H1 (cell line): ENCODE data around the gene HMCN1. TPM values are rescaled to one million over a fixed set of nuclear protein-coding genes. Genes with fewer than 3 reads are reported as not detected.

Experiments used
- CTCF ChIA-PET: fragments of 300-600 bp; sonication (Branson Sonifier 250); formaldehyde crosslinking; loops from one replicate; lab custom pipeline; 2021; ENCODE audit not compliant: partially characterized antibody; lab: Charles Lee
- POLR2A ChIA-PET: fragments of 300-600 bp; sonication (Branson Sonifier 250); formaldehyde crosslinking; loops from one replicate; lab custom pipeline; 2021; ENCODE audit warnings: inconsistent platforms; ENCODE audit not compliant: partially characterized antibody; lab: Charles Lee
- DNase-seq, 2 experiments: peaks; one replicate each; pipeline versions ENCODE4 v3.0.0 to v3.0.0-alpha.2; 2010 to 2022; ENCODE audit warnings: low spot score in 2 of 2, low read depth in 1 of 2, mixed read lengths in 1 of 2
- FAIRE-seq: peaks from 2 replicates; lab custom pipeline; 2011; peaks lifted over from hg19 to GRCh38; lab: Jason Lieb, UNC
- H2AFZ ChIP-seq: 2 replicates; pipeline ENCODE4 v1.8.1; 2012; ENCODE audit warnings: low read length, inconsistent platforms
- H2AK5ac ChIP-seq: 2 replicates; pipeline ENCODE4 v1.6.1; 2013; ENCODE audit warnings: low read depth, low read length
- H2BK120ac ChIP-seq: replicated peaks from 2 replicates; pipeline ENCODE3; 2013; ENCODE audit warnings: low read depth, low read length, inconsistent platforms
- H2BK12ac ChIP-seq: 2 replicates; pipeline ENCODE4 v1.6.1; 2013; ENCODE audit warnings: low read depth, low read length
- H2BK15ac ChIP-seq: 2 replicates; pipeline ENCODE4 v1.6.1; 2013; ENCODE audit warnings: low read length
- H2BK20ac ChIP-seq: 2 replicates; pipeline ENCODE4 v1.6.1; 2013; ENCODE audit warnings: low read length
- H2BK5ac ChIP-seq: 2 replicates; pipeline ENCODE4 v1.6.1; 2013; ENCODE audit warnings: low read depth, low read length
- H3K14ac ChIP-seq: 2 replicates; pipeline ENCODE4 v1.6.1; 2013; ENCODE audit warnings: inconsistent platforms; ENCODE audit not compliant: insufficient read length
- H3K18ac ChIP-seq: 2 replicates; pipeline ENCODE4 v1.6.1; 2013; ENCODE audit warnings: low read length; ENCODE audit errors: extremely low read depth
- H3K23ac ChIP-seq: 2 replicates; pipeline ENCODE4 v1.6.1; 2013; ENCODE audit warnings: inconsistent platforms; ENCODE audit not compliant: insufficient read length
- H3K23me2 ChIP-seq: 2 replicates; pipeline ENCODE4 v1.6.1; 2013; ENCODE audit warnings: low read depth, low read length
- H3K27ac ChIP-seq: 2 replicates; pipeline ENCODE4 v1.6.1; 2011; ENCODE audit warnings: low read depth, low read length, inconsistent platforms
- H3K27me3 ChIP-seq, 4 experiments: replicated peaks in 1 of 4; 1 replicate in 1 of 4; 2 replicates in 3 of 4; pipeline versions ENCODE4 v1.6.1 to v1.8.1; 2011 to 2013; ENCODE audit warnings: low read length in 3 of 4, mild to moderate bottlenecking in 3 of 4, inconsistent platforms in 2 of 4, mixed read lengths in 2 of 4, moderate library complexity in 1 of 4; ENCODE audit not compliant: control insufficient read depth in 3 of 4, insufficient read depth in 3 of 4; ENCODE audit errors: extremely low read depth in 1 of 4
- H3K36me3 ChIP-seq, 4 experiments: 2 replicates each; pipeline versions ENCODE4 v1.6.1 to v1.8.1; 2011 to 2013; ENCODE audit warnings: mild to moderate bottlenecking in 4 of 4, low read length in 3 of 4, moderate library complexity in 2 of 4, control low read depth in 1 of 4, inconsistent platforms in 1 of 4; ENCODE audit not compliant: insufficient read depth in 4 of 4, control insufficient read depth in 2 of 4
- H3K4ac ChIP-seq: replicated peaks from 2 replicates; pipeline ENCODE3; 2013; ENCODE audit warnings: low read length, low read depth, mixed read lengths, inconsistent platforms; ENCODE audit not compliant: insufficient read length
- H3K4me1 ChIP-seq, 4 experiments: replicated peaks in 1 of 4; 1 replicate in 1 of 4; 2 replicates in 3 of 4; pipeline versions ENCODE4 v1.6.1 to v1.8.1; 2011 to 2013; ENCODE audit warnings: low read length in 3 of 4, inconsistent platforms in 2 of 4, mixed read lengths in 1 of 4; ENCODE audit not compliant: insufficient read depth in 4 of 4, control insufficient read depth in 3 of 4
- H3K4me2 ChIP-seq, 2 experiments: 2 replicates each; pipeline versions ENCODE4 v1.6.1 to v1.8.1; 2011 to 2013; ENCODE audit warnings: low read depth in 2 of 2, low read length in 2 of 2, control low read depth in 1 of 2, inconsistent platforms in 1 of 2, mild to moderate bottlenecking in 1 of 2; ENCODE audit not compliant: insufficient read depth in 1 of 2
- H3K4me3 ChIP-seq, 4 experiments: fragments of 200-600, 300-600 bp in 1 of 4; sonication (generic), shearing (Covaris generic), sonication (Bioruptor Twin) in 1 of 4; 2 replicates each; pipeline versions ENCODE4 v1.5.1 to v1.8.1; 2011 to 2016; ENCODE audit warnings: low read length in 4 of 4, low read depth in 3 of 4, control low read depth in 2 of 4, inconsistent platforms in 2 of 4, mild to moderate bottlenecking in 2 of 4, mixed read lengths in 1 of 4, moderate library complexity in 1 of 4; ENCODE audit not compliant: insufficient read depth in 2 of 4; ENCODE audit errors: extremely low read depth in 1 of 4
- H3K56ac ChIP-seq: replicated peaks from 2 replicates; pipeline ENCODE3; 2013; ENCODE audit warnings: low read depth, mild to moderate bottlenecking, mixed read lengths, low read length, inconsistent platforms; ENCODE audit not compliant: insufficient read length
- H3K79me1 ChIP-seq: 2 replicates; pipeline ENCODE4 v1.6.1; 2013; ENCODE audit warnings: low read depth, low read length, control low read depth
- H3K79me2 ChIP-seq, 2 experiments: 2 replicates each; pipeline versions ENCODE4 v1.6.1 to v1.8.1; 2012 to 2013; ENCODE audit warnings: low read length in 2 of 2, mild to moderate bottlenecking in 2 of 2, inconsistent platforms in 1 of 2; ENCODE audit not compliant: insufficient read depth in 2 of 2, control insufficient read depth in 1 of 2
- H3K9ac ChIP-seq, 4 experiments: replicated peaks in 1 of 4; 1 replicate in 1 of 4; 2 replicates in 3 of 4; pipeline versions ENCODE4 v1.6.1 to v1.8.1; 2011 to 2013; ENCODE audit warnings: low read depth in 3 of 4, low read length in 3 of 4, control low read depth in 2 of 4, mild to moderate bottlenecking in 2 of 4, moderate library complexity in 2 of 4, inconsistent platforms in 1 of 4; ENCODE audit errors: extremely low read depth in 1 of 4
- H3K9me3 ChIP-seq, 2 experiments: 2 replicates each; pipeline versions ENCODE4 v1.6.1 to v1.8.1; 2012 to 2013; ENCODE audit warnings: mild to moderate bottlenecking in 2 of 2, moderate library complexity in 2 of 2, control low read depth in 1 of 2, inconsistent platforms in 1 of 2, low read depth in 1 of 2, low read length in 1 of 2, mixed read lengths in 1 of 2; ENCODE audit not compliant: insufficient read depth in 2 of 2
- H4K20me1 ChIP-seq, 2 experiments: replicated peaks in 1 of 2; 2 replicates each; pipeline versions ENCODE3 to v1.8.1; 2011 to 2013; ENCODE audit warnings: inconsistent platforms in 2 of 2, low read length in 2 of 2, mild to moderate bottlenecking in 1 of 2; ENCODE audit not compliant: insufficient read depth in 2 of 2, control insufficient read depth in 1 of 2
- H4K5ac ChIP-seq: 2 replicates; pipeline ENCODE4 v1.6.1; 2013; ENCODE audit warnings: low read length, low read depth, mixed read lengths, inconsistent platforms; ENCODE audit not compliant: insufficient read length
- H4K8ac ChIP-seq: 2 replicates; pipeline ENCODE4 v1.8.0; 2013; ENCODE audit warnings: mild to moderate bottlenecking, moderate library complexity, low read length, inconsistent platforms; ENCODE audit not compliant: insufficient read depth; ENCODE audit errors: extremely low read depth
- H4K91ac ChIP-seq: replicated peaks from 2 replicates; pipeline ENCODE3; 2013; ENCODE audit warnings: low read length, mixed read lengths, inconsistent platforms; ENCODE audit not compliant: insufficient read length
- ASH2L ChIP-seq: fragments of 200-600, 300-600 bp; sonication (generic); IDR thresholded peaks from one replicate; pipeline ENCODE4 v1.7.1; 2017; ENCODE audit warnings: low read length
- KDM4A ChIP-seq: IDR thresholded peaks from one replicate; pipeline ENCODE4 v1.7.1; 2012; ENCODE audit warnings: low read depth, mild to moderate bottlenecking, moderate library complexity, low read length, inconsistent platforms; ENCODE audit not compliant: severe bottlenecking
- NANOG ChIP-seq: IDR thresholded peaks from 2 replicates; pipeline ENCODE4 v1.6.1; 2011; ENCODE audit warnings: low read length, low read depth, mild to moderate bottlenecking, inconsistent platforms; ENCODE audit not compliant: insufficient read depth, poor library complexity, severe bottlenecking
- NRF1 ChIP-seq: IDR thresholded peaks from 2 replicates; pipeline ENCODE4 v1.6.1; 2011; ENCODE audit warnings: mild to moderate bottlenecking, low read depth, low read length, improper control_type of control experiment
- RNF2 ChIP-seq: fragments of 200-900, 300-1000 bp; sonication (generic); IDR thresholded peaks from 2 replicates; pipeline ENCODE4 v1.7.1; 2016; ENCODE audit warnings: borderline replicate concordance, low read depth, mild to moderate bottlenecking, antibody characterized with exemption, low read length; ENCODE audit not compliant: poor library complexity, severe bottlenecking; ENCODE audit errors: missing control alignments
- SP1 ChIP-seq: IDR thresholded peaks from 2 replicates; pipeline ENCODE4 v1.6.1; 2011; ENCODE audit warnings: low read depth, low read length
- TBP ChIP-seq: IDR thresholded peaks from 2 replicates; pipeline ENCODE4 v1.6.1; 2011; ENCODE audit warnings: low read depth, low read length, improper control_type of control experiment
- polyA plus RNA-seq, 7 experiments: library from polyadenylated mRNA; depleted of rRNA in 3 of 7; stranded (reverse) in 5 of 7; unstranded in 2 of 7; fragments of >200 nt in 5 of 7; fragments of 200-250 nt in 2 of 7; gene quantifications; 1 replicate in 5 of 7; 2 replicates in 1 of 7; 4 replicates in 1 of 7; pipeline versions ENCODE4 v1.2.1 to v1.2.3, GENCODE V29; 2011 to 2013; ENCODE audit warnings: missing spikeins in 2 of 7, mixed read lengths in 2 of 7
- total RNA-seq: library from RNA; stranded (reverse); fragmentation: NEBNext Ultra II Directional; extraction: Animal tissue kit (Norgen Biotek cat#: 25700); gene quantifications from 2 replicates; pipeline ENCODE4 v1.2.1, GENCODE V29; 2021

The HMCN1 gene
- total and polyA plus RNA-seq, 2 of the 8 experiments (the other 6 are each of a cell fraction or from before 2014, with no cell fraction given) = 13.8 to 14.6 TPM

DNA sequence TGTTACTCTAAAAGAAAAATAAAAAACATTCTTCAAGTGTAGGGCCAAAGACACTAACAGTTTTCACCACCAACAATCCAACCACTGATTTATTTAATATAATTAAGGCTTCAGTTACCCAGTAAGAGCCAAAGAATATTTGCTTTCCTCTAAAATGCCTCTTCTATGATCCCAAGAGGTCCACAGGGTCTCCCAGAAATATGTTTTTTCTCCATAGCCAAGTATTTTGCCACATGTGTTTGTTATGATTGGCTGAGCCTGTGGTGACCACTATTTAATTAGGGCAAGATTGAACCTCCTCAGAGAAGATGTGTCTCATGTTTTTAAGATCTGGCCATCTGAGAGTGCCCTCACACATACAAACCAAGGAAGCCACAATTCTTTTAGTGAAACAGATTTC is 505.0 kb downstream of the HMCN1 start:
- H3K4me1 ChIP-seq = no peaks in the 10 kb centered on the region
- no peak overlapping the region for H2BK15ac ChIP-seq
- H3K23ac ChIP-seq = no peak overlapping the region
- FAIRE-seq (no peak), DNase-seq (no peak)
- H4K5ac ChIP-seq = no peak overlapping the region
- no peaks in the 10 kb centered on the region for H3K79me2 ChIP-seq
- no peaks in the 10 kb centered on the region for H3K27me3 ChIP-seq
- H2BK5ac ChIP-seq = no peak overlapping the region
- H3K9me3 ChIP-seq = no peaks in the 10 kb centered on the region
- no peak overlapping the region for H3K56ac ChIP-seq
- H3K23me2 ChIP-seq = no peaks in the 10 kb centered on the region
- H4K8ac ChIP-seq = no peak overlapping the region
- H4K20me1 ChIP-seq = no peaks in the 10 kb centered on the region
- H3K4me3 ChIP-seq = no peak overlapping the region
- no peak overlapping the region for H3K14ac ChIP-seq
- no peak overlapping the region for H2AFZ ChIP-seq
- CTCF ChIA-PET = no interaction called here
- POLR2A ChIA-PET = no interaction called here
- H3K4me2 ChIP-seq = no peak overlapping the region
- H2AK5ac ChIP-seq = no peak overlapping the region
- no peak overlapping the region for H3K9ac ChIP-seq
- H2BK12ac ChIP-seq = no peak overlapping the region
- no peak overlapping the region for H3K18ac ChIP-seq
- TF ChIP-seq NANOG = no peak
- TF ChIP-seq KDM4A = no peak
- TF ChIP-seq ASH2L = no peak
- no peak for TF ChIP-seq SP1
- no peak for TF ChIP-seq NRF1
- no peak for TF ChIP-seq RNF2
- no peak for TF ChIP-seq TBP
- no peak overlapping the region for H4K91ac ChIP-seq
- H2BK120ac ChIP-seq = no peak overlapping the region
- no peaks in the 10 kb centered on the region for H3K79me1 ChIP-seq
- H3K27ac ChIP-seq = no peak overlapping the region
- no peaks in the 10 kb centered on the region for H3K36me3 ChIP-seq
- H3K4ac ChIP-seq = no peak overlapping the region
- H2BK20ac ChIP-seq = no peak overlapping the region
